ENCODE results near the gene FASTK.

GRCh38 chr7:151035026-151035717 is 45.4 kb downstream of the FASTK start:
- no peak for TF ChIP-seq CTCF (IDR thresholded peaks at IDR 0.05)
- no peak for TF ChIP-seq POLR2A (IDR thresholded peaks at IDR 0.05)

Data from testis (tissue), 2 donors.